HG03575 (cell line): ENCODE measurements around the gene SENP8.
"Not testable (repeated sequence)": the region's sequence is repeated elsewhere in the genome, so short reads cannot be mapped to it uniquely, and the experiment has no call there.

Experiments used
- ATAC-seq: cut with Tn5 transposase; IDR thresholded peaks from one replicate; pipeline ENCODE4 v1.9.1; 2021; ENCODE audit not compliant: unreplicated experiment, insufficient number of reproducible peaks, low FRiP score; ENCODE audit errors: extremely low read depth

SENP8 gene

DNA sequence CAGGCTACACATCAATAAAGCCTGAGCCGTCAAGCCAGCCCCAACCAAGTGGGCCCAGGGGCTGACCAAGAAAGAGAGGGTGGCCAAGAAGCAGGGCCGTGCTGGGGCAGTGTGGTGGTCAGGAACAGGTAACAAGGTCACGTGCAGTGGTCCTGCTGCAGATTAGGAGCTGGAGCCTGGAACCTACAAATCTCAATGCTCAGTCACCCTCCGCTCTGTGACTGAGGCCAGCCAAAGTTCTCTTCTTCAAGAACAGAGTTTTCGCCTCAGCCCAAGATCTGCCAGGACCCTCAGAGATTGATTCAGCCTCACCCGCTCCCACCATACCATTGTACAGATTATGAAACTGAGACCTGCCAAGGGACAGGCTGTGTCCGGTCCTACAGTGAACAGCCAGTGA lies 52.5 kb downstream of the SENP8 start:
- no peak for ATAC-seq

DNA sequence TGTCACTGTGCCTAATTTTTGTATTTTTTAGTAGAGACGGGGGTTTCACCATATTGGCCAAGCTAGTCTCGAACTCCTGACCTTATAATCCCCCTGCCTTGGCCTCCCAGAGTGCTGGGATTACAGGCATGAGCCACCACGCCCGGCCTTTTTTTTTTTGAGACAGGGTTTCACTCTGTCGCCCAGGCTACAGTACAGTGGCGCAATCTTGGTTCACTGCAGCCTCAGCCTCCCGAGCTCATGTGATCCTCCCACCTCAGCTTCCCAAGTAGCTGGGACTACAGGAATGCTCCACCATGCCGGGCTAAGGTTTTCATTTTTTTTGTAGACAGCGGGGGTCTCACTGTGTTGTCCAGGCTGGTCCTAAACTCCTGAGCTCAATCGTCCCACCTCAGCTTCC lies 53.8 kb downstream of the SENP8 start:
- not testable (repeated sequence) for ATAC-seq

- no peak for ATAC-seq
Observed at GRCh38 chr15:72172796-72173195, 54.6 kb downstream of the SENP8 start.

DNA sequence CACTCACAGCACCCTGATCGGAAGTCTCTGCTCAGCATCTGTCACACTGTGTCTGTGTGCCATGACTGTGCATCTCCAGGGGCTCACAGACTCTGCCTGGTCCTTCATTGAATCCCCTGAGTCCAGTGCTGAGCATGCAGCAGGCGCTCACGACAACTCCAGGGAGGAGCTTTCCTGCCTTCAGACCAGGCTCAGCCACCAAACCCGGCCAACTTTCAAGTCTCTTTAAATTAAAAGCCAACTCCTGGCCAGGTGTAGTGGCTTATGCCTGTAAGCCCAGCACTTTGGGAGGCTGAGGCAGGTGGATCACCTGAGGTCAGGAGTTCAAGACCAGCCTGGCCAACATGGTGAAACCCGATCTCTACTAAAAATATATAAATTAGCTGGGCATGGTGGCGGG lies 55.2 kb downstream of the SENP8 start:
- ATAC-seq, result no peak

- ATAC-seq, result no peak
Observed at GRCh38 chr15:72173864-72174550, 55.8 kb downstream of the SENP8 start.

DNA sequence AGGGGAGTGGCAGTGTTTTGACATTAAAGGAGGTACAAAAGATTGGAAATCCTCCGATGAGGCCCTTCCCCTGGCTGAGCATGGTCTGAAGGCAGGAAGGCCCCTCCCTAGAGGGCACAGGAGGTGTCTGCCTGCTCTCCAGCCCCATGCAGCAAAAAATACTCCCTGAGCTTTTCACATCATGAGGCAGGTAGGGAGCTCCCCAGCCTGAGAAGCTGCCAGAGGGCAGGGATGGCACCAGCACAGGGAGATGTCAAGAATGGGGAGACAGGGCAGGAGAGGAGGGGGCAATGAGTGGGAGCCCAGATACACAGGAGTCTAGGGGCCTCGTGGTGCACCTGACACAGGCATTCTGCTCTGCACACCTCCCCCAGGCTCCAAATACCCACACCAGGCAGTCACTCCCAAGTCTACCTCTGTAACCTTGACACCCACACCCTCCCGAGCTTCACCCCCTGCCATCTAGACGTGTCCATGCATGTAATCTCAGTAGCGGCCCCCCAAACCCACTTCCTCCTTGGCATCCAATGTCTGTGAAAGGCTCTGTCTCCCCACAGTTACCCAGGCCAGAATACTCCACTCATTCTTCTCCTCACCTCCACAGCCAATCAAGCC lies 56.5 kb downstream of the SENP8 start:
- no peak for ATAC-seq

DNA sequence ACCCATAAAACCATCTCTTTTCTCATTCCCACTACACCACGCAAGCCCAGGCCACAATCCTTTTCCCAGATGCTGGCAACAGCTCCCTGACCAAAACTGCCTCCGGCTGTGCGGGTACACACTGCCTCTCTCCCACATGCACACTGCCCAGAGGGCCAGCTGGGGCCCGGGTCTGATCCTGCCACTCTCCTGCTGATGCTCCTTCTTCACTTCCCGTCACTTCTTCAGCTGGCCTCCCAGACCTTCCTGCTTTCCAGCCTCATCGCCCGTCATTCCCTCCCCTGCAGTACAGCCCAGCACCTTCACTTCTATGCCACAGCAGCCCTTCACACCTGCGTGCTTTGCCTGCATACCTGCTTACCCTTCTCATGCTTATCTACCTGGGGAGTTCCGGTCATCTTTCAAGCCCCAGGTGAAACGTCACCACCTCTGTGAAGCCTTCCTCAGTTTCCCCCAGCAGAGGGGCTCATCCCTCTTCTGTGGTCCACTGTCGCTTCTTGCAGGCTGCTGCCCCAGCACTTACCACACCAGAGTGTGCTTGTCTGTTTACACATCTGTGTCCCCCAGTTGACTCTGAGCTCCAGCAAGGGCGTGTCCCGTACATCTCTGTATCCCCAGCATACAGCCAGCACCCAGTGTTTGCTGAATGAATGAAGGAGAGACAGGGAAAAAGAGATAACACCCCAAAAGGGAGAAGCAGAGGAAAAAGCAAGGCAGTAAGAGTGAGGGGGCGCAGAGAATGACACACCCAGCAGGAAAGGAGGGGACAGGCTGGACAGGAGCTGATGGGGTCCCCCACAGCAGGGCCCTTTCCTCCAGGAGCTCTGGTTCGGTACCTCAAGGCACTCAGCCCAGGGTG lies 57.2 kb downstream of the SENP8 start:
- ATAC-seq, result no peak

GRCh38 chr15:72176159-72176558 lies 58.0 kb downstream of the SENP8 start:
- no peak for ATAC-seq

DNA sequence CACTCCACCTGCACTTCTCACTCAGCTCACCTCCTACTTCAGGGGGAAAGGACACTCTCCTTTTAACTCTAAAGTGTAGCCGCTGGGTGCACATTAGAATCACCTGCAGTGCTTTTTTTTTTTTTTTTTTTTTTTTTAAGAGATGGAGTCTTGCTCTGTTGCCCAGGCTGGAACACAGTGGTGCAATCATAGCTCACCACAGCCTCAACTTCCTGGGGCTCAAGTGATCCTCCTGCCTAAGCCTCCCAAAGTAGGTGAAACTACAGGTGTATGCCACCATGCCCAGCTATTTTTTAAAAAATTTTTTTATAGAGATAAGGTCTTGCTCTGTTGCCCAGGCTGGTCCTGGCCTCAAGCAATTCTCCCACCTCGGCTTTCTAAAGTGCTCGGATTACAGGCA lies 58.5 kb downstream of the SENP8 start:
- ATAC-seq, result no peak

GRCh38 chr15:72178976-72179585 lies 60.9 kb downstream of the SENP8 start:
- no peak for ATAC-seq

DNA sequence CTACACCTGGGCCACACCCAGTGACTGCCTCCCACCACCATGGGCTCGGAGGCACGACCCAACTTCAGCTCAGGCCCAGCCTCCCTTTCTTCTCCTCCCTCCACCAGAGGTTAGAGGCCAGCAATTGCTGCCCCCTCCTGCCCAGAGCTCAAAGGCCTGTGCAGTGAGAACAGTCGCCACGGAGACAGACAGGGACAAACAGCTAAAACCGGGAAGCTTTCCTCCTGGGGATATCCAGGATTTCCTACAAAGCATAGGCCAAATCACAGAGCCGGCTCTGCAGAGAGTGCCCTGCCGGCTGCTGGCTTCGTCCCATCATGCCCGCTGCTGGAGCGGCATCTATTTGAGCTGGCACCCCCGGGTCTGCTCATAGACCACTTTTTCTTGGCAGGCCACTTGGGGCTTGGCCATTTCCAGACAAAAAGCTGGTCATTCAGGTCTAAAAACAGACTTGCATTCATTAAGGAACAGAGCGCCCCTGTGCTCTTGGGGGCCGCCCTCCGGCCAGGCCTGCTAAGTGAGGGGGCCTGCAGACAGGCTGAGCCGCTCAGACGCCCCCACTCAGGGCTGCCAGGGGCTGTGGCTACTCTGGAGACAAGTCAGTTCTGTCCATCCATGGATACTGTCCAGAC lies 61.9 kb downstream of the SENP8 start:
- no peak for ATAC-seq

- ATAC-seq, result no peak
Observed at GRCh38 chr15:72180761-72181324, 62.6 kb downstream of the SENP8 start.

GRCh38 chr15:72182244-72182643 lies 64.0 kb downstream of the SENP8 start:
- ATAC-seq, result no peak

DNA sequence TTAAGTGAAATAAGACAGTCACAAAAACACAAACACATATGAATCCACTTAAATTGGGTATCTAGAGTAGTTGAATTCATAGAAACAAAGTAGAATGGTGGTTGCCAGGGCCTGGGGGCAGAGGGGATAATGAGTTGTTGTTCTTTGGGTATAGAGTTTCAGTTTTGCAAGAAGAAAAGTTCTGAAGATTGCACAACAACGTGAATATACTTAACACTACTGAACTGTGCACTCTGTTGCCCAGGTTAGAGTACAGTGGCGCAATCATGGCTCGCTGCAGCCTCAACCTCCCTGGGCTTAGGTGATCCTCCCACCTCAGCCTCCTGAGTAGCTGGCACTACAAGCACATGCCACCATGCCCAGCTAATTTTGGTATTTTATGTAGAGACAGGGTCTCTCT lies 64.5 kb downstream of the SENP8 start:
- ATAC-seq, result no peak

- no peak for ATAC-seq
Observed at GRCh38 chr15:72183781-72184164, 65.6 kb downstream of the SENP8 start.

DNA sequence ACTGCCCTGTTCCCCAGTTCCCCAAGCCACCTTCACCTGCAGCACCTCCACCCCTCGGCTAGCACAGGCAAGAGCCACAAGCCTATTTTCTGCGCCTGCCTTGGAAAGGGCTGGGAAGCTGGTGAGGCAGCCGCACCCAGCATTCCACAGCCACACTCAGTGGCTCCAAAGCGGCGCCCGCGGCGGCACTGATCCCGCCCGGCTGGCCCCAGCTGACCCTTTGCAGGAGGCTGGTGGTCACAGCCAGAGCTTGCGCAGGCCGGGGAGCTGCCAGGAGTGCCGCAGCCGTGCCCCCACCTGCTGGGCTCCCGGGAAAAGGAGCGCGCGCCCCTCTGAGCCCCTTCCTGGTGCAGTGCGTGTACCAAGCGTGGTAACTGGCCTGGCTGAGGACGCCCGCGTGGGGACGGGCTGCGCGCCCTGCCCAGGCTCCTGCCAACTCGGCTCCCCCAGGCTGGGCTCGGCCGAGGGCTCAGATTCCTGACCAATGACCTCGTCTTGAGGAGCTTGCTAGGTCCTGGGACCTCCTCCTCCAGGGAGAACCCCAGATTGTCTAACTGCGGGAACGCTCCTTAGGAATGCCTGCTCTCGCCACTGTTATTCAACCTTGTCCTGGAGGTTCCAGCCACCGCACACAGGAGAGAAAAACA lies 66.1 kb downstream of the SENP8 start:
- no peak for ATAC-seq

DNA sequence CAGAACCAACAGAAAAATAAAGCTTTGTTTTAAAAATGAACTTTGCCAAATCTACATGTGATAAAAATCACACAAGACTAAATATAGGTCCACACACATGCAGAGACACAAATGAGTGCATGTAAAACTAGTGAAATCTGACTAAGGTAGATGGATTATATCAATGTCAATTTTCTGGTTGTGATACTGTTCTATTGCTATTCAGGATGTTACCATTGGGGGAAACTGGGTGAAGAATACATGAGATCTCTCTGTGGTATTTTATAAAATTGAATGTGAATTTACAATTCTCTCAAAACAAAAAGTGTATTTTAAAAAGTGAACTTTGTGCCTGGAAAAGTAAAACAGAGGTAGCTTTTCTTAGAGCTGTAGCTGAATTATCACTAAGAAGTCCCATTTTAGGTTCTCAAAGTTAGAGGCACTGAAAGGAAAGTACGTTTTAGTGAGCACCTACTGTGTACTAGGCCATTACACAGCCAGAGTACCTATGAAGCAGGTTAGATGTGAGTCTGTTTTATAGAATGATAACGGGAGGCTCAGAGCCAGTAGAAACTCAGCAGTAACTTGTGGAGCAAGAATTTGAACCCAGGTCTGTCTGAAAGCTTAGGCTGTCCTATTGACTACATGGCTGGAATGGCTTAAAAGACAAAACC lies 71.2 kb downstream of the SENP8 start:
- ATAC-seq, result no peak

- no peak for ATAC-seq
Observed at GRCh38 chr15:72192416-72192815, 74.2 kb downstream of the SENP8 start.
